ENCODE data around the gene GATB. TPM values are rescaled to one million over a fixed set of nuclear protein-coding genes. Genes with fewer than 3 reads are reported as not detected.
"Not testable (repeated sequence)": the region's sequence is repeated elsewhere in the genome, so short reads cannot be mapped to it uniquely, and the experiment has no call there.

Gene GATB
- total RNA-seq, 1 donor from 2014 or later: 13.5 TPM

DNA sequence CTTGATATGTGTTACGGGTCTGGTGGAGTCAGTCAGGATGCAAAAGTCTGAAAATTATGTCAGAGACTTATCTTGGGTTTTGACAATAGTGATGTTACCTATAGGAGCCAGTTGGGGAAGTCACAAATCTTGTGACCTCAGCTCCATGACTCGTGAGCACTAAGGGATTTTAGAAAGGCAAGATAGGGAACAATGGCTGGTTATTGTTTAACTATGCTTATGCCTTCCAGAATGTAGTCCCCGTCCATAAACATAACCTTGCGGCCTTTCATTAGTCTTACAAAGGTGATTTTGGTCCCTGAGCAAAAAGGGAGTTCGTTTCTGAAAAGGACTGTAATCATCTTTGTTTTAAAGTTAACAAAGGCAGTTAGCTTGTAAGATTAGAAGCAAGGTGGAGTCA, 23.9 kb upstream of the GATB start:
- peak; percentile 52 for DNase-seq (ENCODE audit: low spot score)

DNA sequence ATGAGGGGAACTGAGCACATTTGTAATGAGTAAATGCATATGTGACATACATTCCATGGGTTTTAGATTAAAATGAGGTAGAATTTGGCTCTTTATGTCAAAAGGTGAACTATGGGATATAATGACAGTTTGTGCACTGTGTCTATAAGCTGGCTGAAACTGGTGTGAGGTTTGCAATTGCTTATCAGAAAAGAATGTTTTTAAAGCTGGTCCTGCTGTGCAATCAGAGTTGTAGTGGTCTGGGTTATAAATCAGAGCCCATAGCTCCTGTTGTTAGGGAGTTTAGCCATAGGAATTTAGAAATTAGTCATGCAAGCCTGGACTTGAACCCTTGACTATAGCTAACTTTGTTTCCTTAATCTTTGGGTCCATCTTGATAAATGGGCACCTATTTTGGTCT, 23.1 kb upstream of the GATB start:
- no peak for DNase-seq (ENCODE audit: low spot score)

DNA sequence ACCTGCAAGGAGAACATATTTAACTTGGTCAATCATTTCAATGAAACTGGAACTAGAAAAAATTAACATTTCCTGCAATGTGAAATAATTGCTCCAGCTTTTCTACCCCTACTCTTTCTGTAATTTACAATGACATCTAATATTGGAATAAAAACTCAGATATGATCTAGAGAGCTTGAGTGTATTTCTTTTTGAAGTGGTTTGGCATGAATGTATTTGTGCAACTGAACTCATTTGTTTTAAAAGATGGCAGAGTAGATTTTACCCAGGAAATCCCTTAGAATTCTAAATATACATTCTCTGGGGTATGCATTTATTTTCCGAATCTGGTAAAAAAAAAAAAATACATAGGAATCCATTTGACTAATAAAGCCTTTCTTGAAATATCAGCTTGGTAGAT, 21.5 kb upstream of the GATB start:
- DNase-seq (ENCODE audit: low spot score): no peak

DNA sequence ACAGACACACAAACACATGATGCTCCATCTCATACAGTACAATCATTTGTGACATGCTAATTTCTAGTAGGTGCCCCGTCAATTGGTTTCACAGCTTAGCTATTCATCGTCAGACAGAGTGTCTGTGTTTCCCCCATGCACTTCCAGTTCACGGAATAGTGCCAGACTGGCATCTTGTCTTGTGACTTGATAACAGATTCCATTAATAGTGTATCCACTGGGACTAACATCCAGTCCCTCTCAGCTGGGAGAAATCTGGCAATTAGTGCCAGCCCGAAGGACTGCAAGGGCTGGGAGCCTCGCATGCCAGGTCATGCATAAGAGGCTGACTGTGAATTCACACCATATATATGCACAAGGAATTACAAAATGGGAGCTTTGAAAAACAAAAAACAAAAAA, 20.2 kb upstream of the GATB start:
- DNase-seq (ENCODE audit: low spot score): no peak

DNA sequence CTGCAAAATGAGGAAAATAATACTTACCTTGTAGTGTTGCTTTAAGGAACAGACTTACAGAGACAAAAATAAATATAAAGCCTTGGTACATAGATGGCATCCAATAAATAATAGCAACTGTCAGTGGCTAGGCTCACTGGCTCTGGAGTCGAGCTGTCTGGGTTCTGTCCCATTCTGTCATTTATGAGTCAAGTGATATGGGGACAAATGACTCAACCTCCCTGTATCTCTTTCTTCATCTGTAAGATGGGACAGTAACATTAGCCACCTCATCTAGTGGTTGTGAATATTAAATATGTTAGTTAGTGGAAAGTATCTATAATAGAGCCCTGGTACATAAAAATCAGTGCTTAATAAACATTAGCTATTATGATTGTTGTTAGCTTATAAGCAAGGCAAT, 16.7 kb upstream of the GATB start:
- no peak for DNase-seq (ENCODE audit: low spot score)

DNA sequence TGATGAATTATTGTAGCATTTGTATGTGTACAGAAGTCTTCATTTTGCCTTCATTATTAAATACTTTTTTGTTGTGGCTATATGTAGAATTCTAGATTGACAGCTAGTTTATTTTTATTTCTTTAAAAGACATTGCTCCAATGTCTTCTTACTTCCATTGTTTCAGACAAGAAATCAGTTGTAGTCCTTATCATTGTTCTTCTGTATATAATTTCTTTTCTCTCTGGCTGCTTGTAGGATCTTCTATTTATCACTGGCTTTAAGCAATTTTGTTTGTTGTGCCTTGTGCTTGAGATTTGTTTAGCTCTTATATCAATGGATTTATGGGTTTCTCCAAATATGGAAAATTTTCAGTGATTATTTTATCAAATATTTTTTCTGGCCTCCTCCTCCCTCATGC, 13.5 kb upstream of the GATB start:
- DNase-seq (ENCODE audit: low spot score): no peak

DNA sequence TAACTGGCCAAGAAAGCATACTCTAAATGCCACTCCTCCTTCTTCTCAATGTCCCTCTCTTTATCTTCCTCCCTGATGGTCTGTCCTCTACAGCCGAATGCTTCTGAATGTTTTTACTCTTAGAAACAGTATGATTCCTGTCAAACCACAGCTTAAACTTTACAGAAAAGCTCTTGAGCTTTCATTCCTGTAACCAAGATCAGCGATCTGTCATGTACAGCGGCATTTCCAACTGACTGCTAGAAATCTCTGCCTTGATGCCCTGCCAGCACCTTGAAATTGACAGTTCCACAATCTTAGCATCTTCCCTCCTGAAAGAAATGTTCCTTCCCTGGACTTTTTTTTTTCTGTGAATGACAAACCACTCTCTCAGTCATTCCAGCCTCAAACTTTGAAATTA, 11.5 kb upstream of the GATB start:
- DNase-seq (ENCODE audit: low spot score): no peak

DNA sequence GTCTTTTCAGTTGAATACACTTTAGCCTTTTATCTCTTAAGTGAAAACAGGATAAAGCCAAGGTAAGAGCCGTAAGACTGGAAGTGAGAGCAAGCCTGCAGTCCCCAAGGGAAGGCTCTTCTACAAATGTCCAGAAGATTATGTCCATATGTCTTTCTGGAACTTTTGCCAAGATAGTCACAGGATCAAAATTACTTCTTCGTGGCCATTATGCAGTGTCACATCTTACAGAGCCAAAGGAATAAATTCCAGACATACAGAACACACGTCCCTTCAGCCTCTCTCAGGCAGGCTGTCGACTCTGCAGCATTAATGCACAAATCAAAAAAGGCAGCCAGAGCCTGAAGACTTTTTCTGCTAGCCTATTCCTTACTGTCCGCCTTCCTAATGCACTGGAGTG, 10.9 kb upstream of the GATB start:
- DNase-seq (ENCODE audit: low spot score): no peak

DNA sequence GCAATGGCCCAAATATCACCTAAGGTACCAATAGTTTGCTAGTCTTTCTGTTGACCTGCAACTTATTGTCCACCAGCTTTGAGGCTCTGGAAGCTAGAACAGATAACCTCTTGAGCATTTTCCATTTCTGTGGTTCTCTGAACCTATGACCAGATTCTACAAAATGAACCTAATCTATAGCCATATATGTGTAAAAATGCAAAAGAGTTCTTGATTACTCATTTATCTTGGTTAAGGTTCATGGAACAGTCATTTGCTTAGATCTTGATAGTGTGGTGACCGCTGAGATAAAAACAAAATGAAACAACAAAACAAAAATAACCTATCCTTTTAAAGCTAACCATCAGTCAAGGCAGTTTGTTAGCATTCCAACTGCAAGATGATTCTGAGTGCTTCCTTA, 9.3 kb upstream of the GATB start:
- DNase-seq (ENCODE audit: low spot score): no peak

DNA sequence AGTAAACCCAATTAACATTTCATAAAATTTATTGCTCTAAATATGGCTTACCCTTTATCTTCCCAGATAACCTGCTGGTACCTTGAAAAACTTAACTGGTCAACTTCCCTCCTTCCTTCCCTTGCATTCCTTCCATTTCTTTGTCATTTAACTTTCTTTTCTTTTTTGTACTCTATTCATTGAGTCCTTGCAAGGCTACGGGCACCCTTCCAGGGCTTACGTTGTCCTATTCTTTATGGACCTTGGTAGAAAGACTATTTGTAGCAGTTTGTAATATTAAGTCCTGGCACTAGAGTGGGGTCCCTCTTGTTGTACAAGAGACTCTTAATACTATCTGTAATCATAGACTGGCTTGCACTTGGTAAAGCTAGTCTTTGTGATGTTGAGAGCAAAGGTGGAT, 8.0 kb upstream of the GATB start:
- no peak for DNase-seq (ENCODE audit: low spot score)

DNA sequence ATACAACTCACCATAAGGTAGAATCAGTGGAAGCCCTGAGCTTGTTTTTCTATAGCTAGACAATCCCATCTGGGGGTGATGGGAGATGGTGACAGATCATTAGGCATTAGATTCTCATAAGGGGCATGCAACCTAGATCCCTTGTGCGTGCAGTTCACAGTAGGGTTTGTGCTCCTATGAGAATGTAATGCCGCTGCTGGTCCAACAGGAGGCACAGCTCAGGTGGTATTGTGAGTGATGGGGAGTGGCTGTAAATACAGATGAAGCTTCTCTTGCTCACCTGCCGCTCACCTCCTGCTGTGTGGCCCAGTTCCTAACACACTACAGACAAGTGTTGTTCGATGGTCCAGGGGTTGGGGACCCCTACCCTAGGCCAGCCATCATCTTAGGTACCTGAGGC, 5.9 kb upstream of the GATB start:
- no peak for DNase-seq (ENCODE audit: low spot score)

DNA sequence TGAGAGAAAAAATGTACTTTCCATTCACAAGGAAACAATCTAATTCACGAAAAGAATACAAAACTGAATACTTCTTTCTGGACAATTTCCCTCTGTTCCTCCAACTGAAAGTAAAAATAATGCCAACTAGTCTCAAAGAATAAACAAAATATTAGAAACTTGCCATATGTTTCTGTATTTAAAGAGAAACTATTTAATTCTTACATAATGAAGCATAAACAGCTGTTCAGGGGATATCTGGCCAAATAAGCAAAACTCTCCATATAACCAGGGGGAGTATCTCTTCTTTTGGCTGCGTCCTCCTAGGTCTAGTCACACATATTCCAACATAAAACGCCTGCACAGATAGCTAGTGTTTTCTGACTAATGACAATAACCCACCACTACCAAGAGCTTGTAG, 805 bp downstream of the GATB start:
- no peak for DNase-seq (ENCODE audit: low spot score)

DNA sequence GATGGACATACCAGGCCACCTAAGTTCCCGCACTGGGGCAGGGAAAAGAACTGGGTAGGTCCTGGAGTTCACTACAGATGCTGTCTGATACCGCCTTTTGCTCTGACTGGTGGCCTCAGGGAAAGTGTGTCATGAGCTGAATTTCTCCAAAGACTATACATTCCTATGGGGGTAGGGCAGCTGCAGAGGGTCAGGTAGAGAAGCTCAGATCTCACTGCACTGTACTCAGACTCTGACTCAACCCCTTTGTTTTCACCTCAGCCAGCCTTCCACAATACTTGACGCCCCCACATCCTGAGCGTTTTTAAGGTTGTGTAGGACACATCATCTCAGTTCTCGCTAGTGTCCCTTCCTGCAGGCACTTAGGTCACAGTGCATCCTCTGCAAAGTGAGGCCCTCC, 7.8 kb downstream of the GATB start:
- no peak for DNase-seq (ENCODE audit: low spot score)

DNA sequence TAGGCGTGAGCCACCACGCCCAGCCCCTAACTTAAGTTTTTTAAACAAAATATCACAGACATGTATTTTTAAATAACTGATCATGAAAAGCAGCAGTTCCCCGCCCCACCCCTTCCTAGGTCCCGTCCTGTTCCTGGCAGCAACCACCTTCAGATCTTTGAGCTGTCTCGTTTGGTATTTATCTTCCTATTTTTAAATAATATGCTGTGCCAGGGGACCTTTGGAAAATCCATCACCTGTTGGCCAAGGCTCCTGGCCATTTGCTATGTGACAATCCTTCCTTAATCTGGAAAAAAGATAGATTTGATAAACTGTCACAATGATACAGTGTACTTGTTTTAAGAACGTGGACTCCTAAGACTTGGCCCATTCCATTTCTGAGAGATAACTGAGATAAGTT, 10.7 kb downstream of the GATB start:
- DNase-seq (ENCODE audit: low spot score): no peak

DNA sequence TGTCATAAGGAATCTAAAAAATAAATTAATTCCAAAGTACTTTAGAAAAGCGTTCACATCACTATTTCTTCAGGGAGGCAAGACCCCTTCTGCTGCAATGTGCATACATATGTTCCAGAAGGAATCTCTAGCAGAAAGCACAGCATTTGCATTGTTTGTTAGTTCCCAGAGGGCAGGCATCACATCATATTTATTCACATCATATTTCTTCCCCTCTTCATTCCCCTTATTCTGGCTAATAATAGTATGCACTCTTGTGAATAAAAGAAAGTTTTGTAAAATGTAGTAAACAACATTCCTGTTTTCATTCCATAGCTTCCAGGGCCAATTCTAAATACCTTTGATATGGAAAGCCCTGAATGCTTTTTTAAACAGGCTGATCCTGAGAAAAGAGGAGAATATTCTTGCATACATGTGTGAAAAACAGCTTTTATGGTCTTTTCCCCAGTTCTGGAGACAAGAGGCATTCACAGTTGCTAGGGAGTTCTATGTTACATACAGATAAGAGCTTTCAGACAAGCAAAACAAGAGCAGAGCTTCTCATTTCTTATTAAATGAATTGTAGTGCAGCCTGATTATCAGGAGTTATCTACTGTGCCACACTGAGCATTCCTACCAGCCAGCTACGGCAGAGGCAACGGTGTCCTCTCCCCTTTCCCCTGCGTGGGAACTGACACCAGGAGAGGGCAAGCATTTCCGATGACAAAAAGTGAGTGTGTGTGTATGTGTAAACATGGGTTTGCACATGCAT, 15.2 kb downstream of the GATB start:
- no peak for DNase-seq (ENCODE audit: low spot score)

DNA sequence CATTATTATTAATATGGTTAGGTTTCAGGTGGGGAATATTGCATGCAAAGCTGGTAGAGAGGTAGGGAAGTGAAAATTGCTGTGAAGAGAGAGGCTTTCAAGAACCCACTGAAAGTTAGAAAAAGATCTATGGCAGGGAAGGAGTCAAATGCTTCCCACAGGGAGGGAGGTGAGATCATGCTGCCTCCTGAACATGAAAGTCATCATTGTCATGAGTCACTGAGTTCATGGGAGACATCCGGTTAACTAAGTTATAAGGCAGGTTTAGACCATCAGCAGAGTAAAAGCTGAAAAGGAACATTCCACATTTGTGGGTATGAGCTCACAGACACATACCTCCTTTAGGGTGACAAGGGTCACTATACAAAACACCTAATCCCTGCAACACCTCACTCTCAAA, 16.2 kb downstream of the GATB start:
- no peak for DNase-seq (ENCODE audit: low spot score)

DNA sequence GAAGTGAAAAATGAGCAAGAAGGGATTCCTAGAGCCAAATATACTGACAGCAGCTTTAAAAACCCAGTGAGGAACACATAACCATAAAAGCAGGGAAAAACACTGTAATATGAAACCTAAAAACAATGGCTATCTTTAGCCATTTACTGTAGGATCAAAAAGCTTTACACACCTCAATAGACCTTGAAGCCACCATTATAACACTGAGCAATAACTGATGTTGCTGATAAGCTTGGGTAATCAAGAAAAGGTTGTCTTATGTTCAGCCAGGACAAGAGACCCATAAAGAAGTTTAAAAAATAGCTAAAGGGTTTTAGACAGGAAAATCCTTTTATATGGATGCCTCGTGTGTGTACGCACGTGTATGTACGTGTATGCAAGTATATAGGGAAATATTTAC, 16.9 kb downstream of the GATB start:
- no peak for DNase-seq (ENCODE audit: low spot score)

DNA sequence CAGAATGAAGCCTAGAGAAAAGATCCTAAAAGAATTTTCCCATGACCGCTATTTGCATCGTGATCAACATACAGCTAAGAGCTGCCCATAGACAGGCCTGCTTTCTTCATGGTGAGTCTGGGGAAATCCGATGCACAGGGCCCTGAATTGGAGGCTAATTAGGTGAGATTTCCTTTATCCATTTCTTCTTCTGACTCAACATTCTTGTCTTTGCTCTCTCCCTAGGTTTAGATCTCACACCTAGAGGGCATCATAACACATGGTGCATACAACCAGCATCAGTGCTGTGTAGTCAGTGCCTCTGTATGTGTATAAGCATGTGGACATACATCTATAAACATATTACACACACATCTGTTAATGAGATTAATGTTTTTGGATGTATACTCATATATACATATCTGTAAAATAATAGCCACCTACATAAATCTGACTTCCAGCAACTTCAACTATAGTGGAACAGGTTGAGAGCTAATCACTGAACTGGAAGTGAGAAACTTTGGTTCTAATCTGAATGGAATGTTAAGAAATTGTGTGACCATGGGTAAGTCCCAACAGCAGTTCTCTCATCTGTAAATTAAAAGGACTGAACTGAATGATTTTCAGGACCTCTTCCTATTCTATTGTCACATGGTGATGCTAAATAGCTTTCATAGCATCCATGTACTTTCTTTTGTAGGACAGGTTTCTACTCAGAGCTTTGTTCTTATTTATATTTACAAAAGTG, 17.5 kb downstream of the GATB start:
- no peak for DNase-seq (ENCODE audit: low spot score)

DNA sequence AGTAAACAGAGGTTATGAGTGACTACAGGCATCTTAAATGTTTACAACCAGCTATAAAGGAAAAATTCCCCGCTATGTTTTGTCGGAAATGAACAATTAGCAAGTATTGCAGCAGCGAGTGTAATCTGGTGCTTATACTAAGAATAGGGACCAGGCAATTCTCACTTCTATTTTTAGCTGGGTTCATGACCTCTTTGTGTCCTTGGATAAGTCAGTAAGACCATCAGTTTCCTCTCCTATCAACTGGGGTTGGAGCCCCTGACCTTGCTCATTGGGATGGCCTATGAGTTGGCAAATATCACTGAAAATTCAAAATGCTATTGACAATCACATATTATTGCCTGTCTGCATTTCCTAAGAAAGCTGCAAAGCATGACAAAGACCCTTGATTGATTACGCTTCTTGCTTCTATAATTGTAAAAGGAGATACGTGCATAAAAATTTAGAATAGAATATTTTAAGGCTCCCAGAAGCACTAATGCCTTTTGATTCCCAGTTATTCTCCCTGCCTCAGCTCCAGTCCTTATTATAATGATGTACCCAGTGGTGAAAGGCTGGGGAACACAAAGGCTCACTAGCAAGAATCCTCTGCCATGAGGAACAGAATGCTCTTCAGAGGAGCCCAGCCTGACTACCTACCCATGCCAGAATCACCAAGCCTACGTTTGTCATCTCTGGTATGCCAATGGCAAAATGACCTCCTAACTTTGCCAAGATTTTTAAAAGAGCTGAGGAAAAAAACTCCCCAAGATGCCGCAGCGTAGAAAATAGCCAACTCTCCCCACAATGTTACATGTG, 21.9 kb downstream of the GATB start:
- no peak for DNase-seq (ENCODE audit: low spot score)

DNA sequence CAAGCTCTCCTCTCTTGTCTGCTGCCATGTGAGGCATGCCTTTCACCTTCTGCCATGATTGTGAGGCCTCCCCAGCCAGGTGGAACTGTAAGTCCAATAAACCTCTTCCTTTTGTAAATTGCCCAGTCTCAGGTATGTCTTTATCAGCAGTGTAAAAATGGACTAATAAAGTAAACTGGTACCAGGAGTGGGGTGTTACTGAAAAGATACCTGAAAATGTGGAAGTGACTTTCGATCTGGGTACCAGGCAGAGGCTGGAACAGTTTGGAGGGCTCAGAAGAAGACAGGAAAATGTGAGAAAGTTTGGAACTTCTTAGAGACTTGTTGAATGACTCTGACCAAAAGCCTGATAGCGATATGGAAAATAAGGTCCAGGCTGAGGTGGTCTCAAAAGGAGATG, 24.0 kb downstream of the GATB start:
- not testable (repeated sequence) for DNase-seq (ENCODE audit: low spot score)

DNA sequence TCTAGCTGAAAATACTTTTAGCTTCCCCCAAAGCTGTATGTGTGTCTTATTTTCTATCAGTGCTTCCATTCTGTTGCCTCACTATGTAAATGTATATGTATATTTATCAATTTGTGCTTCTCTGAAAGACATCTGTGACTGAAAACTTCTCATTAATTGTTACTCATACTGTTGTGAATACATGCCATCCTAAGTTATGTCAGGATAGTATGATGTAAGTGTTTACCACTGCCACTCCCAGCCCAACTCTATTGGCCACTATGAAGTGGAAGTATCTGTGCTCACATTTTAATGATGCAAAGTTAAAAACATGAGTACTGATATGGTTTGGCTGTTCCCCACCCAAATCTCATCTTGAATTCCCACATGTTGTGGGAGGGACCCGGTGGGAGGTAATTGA, 24.4 kb downstream of the GATB start:
- no peak for DNase-seq (ENCODE audit: low spot score)

DNA sequence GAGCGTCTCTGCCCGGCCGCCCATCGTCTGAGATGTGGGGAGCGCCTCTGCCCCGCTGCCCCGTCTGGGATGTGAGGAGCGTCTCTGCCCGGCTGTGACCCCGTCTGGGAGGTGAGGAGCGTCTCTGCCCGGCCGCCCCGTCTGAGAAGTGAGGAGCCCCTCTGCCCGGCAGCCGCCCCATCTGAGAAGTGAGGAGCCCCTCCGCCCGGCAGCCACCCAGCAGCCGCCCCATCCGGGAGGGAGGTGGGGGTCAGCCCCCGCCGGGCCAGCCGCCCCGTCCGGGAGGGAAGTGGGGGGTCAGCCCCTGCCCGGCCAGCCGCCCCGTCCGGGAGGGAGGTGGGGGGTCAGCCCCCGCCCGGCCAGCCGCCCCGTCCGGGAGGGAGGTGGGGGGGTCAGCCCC, 29.1 kb downstream of the GATB start:
- not testable (repeated sequence) for DNase-seq (ENCODE audit: low spot score)

All from mucosa of gallbladder (tissue), 1 donor.